GM21381 (cell line): ENCODE measurements around the gene TRDN.

Source experiments
- ATAC-seq: cut with Tn5 transposase; IDR thresholded peaks from one replicate; pipeline ENCODE4 v1.9.1; 2021; ENCODE audit warnings: mild to moderate bottlenecking, moderate library complexity; ENCODE audit not compliant: unreplicated experiment

Gene TRDN

GRCh38 chr6:123420512-123420911 lies 216.2 kb downstream of the TRDN start:
- ATAC-seq: no peak

- ATAC-seq: no peak
Measured at GRCh38 chr6:123418071-123418470, 218.7 kb downstream of the TRDN start.

DNA sequence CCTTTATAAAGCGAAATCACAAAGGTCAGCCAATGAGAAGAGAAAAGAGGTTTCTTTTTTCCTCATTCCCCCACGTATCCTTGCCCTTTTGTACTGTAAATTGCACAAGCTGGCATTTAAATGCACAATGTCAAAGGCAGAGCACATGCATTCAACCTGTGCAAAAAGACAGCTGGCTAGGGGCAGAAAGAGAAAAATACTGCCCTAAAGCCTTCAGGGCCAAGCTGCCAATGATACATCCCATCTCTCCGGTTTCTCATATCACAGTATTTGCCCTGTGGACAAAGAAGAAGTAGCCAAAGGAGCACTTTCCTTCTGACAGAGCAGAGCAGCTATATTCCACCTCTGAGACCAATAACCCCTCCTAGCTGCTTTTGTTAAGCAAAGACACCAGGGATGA lies 219.2 kb downstream of the TRDN start:
- no peak for ATAC-seq

DNA sequence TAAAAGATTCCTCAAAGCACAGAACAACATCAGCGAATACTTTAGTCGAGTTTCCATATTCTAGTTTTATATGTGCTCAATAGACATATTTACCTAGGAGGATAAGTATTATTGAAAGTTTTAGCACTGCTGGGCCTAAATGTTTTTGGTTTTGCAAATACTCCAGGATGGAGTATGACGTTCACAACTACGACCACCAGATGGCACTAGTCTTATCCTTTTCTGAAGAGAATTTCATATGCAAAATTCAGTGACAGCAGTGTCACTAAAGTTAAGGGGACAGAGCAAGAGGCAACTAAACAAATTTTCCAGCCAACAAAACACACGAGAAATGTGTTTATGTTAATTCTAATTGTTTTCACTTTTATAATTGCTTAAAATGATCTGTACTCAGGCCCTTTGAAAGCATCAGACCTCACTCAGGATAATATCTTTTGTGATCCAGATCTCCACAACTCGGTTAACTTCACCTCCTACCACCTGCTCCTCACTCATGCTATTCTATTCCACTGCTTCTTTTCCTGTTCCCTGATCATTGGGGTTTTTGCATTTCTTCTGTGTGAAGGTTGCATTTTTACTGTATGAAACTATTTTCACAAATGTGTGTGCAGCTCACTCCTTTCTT lies 220.8 kb downstream of the TRDN start:
- peak; percentile 84 for ATAC-seq

DNA sequence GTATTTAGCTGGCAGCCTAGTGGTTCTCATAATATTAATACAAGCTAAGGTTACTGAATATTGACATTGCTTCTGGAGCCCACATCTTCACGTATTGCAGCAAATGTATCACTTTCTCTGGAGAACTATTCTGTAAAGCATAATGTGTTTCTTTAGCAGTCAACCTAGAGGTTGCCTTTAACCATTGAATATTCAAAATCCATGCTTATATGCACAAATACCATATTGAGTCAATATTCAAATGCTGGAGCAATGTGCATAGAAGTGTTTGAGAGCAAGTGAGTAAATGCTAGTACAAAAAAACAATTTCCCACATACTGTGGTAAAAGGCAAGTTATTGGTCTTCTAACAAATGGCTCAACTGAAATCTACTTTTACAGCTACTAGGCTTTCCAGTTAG lies 231.8 kb downstream of the TRDN start:
- no peak for ATAC-seq

DNA sequence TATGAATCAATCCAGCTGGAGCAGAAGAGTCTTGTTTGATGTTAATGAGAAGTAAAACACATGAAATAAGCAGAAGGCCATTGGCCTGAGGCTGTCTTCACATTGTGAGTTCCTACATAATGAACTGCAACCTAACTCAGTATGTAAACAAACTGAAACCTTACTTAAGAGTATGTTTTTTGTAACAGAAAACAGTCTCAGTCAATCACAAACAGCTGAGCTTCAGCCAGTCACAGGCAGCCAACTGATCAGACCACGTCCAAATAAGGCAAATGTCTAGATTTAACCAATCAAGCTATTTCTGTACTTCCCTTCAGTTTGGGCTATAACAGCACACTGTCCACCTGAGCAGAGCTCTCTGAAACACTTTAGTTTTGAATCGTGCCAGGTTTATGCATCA lies 234.7 kb downstream of the TRDN start:
- peak; percentile 96 for ATAC-seq

DNA sequence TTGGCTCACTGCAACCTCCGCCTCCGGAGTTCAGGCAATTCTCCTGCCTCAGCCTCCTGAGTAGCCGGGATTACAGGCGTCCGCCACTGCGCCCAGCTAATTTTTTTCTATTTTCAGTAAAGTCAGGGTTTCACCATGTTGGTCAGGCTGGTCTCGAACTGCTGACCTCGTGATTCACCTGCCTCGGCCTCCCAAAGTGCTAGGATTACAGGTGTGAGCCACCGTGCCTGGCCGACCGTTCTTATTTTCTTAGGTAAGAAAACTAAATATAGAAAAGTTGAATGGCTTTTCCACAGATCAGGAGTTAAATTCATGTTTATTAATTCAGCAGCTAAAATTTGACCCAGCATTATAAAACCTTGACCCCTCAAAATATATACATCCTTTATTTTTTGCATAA lies 238.7 kb downstream of the TRDN start:
- ATAC-seq: no peak

DNA sequence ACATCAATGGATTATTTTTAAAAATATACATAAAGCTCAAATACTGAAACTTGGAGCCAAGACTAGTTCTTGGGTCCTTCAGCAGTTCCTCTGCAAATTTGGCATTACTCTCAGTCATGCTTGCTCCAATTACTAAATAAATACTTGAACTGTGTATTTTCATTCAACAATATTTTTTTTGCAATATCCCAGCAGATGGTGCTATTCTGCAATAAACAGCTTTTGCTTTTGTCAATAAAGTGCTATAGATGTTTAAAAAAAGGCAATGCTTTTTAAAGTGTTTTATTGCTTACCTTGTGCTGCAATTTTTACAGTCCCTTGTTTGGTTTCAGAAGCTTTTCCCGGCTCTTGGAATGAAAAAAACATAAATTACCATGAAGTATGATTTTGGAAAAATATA lies 243.4 kb downstream of the TRDN start:
- ATAC-seq: no peak

- no peak for ATAC-seq
Measured at GRCh38 chr6:123383718-123384117, 253.0 kb downstream of the TRDN start.

DNA sequence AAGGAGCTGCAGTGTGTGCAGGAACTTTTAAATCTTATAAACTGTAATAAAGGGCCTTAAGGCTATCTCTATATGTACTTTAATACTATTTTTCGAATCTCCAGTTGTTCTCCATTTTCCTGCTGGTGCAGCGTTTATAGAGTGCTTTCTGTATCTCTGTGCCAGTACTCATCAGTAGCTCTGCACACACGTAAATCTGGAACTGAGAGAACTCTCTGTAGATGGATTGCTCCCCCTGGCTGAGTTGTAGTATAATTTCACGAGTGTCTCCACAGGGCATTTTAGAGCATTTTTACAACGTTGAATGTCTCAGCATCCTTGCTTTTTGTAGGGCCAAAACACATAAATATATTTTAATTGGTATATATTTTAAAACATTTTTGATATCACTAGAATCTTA lies 256.5 kb downstream of the TRDN start:
- ATAC-seq: no peak

GRCh38 chr6:123372737-123373136 lies 264.0 kb downstream of the TRDN start:
- no peak for ATAC-seq

GRCh38 chr6:123363912-123364311 lies 272.8 kb downstream of the TRDN start:
- no peak for ATAC-seq

DNA sequence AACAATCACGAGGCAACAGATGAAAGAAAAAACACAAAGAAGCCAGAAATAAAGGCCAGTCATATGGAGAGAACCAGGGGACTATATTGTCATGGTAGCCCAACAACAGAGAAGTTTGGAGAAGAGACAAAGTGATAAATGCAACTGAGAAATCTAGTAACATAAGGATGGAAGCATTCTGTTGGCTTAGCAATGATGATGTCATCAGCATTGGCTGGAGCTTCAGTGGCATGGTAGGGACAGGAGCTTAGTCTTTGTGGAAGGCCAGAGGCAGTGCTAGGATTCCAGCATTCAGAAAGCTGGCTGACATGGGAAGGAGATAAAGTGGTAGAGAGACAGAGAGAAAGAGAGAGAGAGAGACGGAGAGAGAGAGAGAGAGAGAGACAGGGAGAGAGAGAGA lies 276.4 kb downstream of the TRDN start:
- ATAC-seq: no peak

DNA sequence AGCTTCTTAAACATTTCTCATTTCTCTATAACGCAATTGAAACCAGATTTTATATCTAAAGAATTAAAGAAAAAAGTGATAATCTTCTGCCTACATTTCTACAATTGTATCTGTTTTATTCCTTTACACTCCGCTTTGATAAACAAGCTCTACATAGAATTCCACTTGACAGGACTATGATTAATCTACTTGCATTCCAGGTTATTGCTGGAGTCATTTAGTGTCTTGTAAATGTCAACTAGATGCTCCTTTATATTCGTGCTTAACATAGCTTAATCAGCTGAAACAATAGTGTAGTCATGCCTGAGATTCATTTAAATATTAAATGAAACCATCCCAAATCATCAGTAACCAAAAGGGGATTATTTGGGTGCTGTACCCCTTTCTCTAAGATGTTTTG lies 284.0 kb downstream of the TRDN start:
- ATAC-seq: no peak

DNA sequence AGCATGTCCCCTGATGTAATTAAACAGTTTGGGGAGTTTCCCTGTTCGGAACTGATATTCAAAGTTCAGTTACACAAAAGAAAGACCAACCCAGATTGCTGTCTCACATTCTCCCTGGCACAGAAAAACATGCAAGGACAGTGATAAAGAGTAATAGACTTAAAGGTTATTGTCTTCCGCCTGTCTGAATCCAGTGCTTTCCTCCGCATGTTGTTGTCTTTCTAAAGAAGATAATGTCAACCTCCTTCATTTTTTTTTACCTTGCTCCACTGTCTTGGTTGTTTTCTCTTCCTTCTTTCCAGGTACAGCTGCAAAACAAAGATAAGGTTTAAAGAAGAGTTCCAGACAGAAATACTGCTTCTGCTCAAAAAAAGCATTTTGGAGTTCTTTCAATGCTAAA lies 284.5 kb downstream of the TRDN start:
- no peak for ATAC-seq

DNA sequence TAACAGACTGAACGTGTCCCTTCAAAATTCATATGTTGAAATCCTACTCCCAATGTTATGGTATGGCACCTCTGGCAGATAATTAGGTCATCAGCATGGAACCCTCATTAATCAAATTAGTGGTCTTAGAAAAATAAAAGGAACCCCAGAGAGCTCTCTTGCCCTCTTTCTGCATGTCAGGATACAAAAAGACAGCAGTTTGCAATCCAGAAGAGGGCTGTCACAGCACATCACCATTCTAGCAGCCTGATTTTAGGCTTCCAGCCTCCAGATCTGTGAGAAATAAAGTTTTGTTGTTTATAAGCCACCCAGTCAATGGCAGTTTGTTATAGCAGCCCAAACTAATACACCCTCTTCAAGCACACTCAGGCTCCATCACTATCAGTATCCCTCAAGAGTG lies 292.9 kb downstream of the TRDN start:
- ATAC-seq: no peak

GRCh38 chr6:123338394-123338793 lies 298.4 kb downstream of the TRDN start:
- no peak for ATAC-seq

DNA sequence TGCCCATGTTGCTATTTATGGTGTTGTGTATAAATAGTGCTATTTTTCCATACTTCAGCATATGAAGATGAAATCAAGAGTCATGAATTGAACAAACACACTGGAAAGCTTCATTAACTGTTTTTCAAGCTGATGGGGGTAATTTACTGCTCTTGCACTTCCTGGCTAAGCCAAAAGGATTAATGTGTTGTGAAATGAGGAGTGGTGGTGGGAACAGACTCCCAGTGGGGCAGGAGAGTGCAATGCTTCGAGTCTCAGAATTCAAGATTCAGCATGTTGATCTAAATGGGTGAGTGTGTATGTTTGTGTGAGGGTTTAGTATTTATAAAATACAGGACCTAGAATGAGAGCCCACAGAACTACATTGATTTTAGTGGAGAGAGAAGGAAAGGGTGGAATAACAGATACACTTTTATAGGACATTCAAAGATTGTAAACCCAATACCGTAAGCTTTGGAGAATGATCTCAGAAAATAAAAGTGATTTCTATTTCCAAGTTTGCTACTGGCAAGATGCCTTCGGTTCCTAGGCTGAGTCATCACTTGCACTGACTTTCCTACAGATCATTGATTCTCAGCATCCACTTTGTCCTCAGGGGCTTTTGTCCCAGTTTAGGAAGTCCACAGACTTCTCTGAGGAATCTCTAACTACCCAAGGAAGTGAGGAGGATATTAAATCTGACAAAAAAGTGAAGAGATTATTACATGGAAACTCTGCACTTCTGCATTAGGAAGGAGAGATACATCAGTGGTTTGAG lies 303.6 kb downstream of the TRDN start:
- no peak for ATAC-seq

DNA sequence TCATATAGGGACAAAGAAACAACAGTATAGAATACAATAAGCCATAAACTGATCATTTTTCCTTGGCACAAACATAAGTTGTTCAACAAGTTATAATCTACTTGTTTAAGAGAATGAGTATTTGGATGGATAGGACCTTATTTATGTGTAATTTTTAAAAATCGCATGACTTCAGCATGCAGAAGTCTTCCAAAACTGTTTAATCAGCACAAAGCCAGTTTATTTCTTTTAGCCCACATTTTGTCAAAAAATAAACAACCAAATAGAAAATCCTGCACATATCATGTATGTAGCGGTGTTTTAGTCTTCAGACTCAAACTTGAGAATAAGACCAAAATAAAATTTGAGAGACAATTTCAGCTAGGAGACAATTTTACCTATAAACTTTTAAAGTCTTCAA lies 304.7 kb downstream of the TRDN start:
- no peak for ATAC-seq

DNA sequence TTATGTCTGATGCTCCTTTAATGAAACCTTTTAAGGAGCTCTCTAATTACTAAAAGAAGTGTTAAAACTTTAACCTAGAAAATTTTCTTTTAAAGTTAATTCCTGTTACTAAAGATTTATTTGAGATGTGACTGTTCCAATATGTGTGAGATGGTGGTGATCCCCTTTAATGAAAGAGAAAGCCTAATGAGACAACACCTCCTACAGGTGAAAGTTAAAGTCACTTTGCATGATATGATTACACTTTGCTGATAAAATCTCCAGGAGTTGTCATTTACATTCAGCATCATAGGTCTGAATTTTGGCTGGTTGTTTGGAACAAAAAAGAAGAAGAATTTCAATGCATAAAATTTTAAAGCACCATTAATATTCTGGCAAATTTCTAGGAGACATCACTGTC lies 307.4 kb downstream of the TRDN start:
- no peak for ATAC-seq

- ATAC-seq: no peak
Measured at GRCh38 chr6:123323452-123324329, 313.1 kb downstream of the TRDN start.

- ATAC-seq: no peak
Measured at GRCh38 chr6:123321020-123321419, 315.7 kb downstream of the TRDN start.
